ENCODE results near the gene CABP4.

The CABP4 gene

DNA sequence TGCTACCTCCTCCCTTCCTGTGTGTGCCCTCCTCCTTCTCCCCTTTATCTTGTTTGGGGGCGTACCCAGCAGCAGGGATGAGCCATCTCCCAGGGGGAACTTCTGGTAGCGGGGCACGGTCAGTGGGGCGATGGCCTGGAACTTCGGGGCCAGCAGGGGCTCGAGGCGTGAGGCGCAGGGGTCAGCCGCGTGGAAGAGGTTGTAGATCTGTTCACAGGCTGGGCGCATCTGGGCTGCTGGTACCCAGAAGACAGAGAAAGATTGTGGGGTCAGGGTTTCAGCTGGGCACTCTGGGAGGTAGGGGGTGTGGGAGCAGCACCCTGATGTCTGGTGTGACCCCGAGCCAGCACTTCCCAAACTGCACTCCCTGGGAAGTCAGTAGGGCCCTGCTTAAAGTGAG is 41.0 kb downstream of the CABP4 start:
- no peak for DNase-seq (ENCODE audit: low read depth in 2 of 2)

DNA sequence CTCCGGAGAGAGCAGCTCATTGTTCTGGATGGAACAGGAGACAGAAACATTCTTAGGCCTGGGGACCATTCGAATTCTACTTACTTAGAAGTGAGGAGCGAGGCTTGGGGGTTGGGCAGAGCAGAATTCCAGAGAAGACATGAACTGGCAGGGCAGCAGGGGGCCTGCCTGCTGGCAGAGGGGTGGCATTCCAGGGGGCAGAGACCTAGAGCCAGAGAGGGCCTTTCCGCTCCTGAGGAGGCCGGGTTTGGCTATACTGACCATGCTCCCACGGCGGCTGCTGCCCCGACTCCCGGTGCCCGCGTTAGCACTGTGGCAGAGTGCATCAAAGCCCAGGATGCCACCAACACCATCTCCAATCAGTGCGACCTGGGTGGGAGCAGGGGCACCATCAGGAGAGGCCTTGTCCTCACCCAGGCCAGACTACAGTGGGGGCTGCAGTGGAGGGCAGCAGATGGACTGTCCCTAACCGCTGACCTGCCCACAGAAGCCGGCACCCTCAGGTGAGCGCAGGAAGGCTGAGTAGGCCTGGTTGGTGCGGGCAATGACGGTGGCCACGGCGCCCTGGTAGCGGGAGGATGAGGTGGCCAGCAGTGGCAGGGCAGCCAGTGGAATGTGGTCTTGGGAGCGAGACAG is 42.6 kb downstream of the CABP4 start:
- no peak for DNase-seq (ENCODE audit: low read depth in 2 of 2)

DNA sequence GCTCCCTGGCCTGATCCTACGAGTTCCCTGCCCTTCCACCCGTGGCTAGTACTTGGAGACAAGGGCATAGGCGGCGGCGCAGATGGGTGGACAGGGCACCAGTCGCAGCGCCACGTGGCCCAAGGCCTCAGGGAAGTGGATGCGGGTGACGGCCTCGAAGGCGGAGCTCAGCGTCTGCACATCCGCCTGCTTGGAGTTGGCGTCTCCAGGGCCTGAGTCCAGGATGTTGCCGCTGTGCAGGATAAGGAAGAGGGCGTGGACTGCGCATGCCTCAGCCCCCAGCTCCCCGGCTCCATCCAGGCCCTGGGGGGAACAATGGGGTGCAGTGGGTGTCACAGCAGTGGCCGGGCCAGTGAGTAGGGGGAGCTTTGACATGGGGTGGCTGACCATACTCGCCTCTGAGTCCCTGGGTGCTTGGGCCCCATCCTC is 43.4 kb downstream of the CABP4 start:
- DNase-seq (ENCODE audit: low read depth in 2 of 2), result no peak

DNA sequence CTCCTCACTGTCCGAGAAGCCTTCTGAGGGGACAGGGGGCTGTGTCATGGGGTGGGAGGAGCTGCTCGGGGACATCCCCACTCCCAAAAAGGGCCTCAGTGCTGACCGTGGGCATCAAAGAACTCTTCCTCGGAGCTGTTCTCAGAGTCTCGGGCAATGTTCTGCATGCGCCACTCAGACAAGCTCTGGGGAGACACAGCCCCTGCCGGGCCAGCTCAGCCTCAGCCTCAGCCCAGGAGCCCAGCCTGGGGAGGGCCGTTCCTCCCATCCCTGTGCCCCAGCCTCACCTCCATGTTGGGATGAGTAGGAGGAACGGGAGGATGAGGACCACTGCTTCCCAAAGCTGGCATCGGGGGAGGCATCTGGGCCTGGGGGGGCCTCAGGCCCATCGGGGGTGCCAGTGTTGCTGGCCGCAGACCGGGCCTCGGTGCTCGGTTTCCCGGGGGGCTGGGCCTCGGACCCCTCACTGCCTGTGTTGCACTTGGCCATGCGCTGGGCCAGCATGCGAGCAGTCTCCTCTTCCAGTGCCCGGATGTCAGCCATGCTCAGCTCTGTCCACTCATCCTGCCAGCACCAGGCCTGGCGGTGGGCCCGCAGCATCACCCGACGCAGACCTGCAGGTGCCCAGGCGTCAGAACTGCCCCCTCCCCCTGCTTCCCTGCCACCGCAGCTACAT is 44.8 kb downstream of the CABP4 start:
- no peak for DNase-seq (ENCODE audit: low read depth in 2 of 2)

DNA sequence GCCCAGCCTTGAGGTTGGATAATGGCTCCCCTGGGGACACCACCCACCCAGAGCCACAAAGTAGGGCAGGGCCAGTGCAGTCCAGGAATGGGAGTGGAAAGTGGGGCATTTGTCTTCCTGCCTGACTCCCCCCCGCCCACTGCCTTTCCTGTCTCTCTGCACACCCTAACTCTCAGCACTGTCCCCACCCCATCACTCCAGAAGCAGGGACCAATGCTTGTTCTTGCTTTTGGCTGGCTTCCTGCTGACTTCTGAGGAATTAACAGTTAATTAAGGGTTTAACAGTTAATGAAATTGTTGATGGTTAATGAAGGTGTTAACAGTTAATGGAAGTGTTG is 45.3 kb downstream of the CABP4 start:
- DNase-seq (ENCODE audit: low read depth in 2 of 2), result no peak

DNA sequence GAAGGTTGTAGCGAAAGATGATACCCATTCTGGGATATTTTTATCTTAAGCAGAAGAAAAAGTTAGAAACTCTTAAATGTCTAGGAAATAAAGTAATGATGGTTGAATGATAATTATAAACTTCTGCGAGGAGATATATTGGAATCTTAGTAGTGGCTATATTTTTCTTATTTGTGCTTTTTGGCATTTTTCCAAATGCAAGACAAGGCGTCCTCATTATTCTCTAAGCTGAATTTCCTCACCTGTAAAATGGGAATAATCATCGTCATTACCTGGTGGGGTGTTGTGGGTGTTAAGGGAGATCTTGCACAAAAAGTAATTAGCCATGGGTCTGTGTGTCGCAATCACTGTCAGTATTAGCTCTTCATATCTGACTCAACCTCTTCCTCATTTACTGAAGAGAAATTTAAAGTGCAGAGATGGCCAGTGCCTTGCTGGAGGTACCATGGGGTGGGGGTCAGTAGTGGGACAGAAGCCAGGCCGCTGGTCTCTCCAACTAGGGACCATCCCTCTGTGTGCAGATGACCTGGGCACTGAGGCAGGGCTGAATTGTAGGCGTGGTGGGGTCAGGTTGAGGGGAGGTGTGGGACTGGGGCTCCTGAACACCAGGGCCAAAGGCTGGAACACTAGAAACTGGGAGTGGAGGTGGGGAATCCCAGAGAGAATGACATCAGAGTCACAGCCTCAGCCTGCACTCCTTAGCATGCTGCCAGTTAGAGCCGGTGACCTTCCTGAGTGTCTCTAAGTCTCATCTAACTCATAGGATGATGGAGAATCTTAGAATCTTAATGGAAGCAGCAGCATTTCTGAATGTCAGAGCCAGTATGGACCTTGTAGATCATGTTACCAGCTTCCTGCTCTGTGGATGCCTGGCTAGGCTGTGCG is 45.9 kb downstream of the CABP4 start:
- no peak for DNase-seq (ENCODE audit: low read depth in 2 of 2)

DNA sequence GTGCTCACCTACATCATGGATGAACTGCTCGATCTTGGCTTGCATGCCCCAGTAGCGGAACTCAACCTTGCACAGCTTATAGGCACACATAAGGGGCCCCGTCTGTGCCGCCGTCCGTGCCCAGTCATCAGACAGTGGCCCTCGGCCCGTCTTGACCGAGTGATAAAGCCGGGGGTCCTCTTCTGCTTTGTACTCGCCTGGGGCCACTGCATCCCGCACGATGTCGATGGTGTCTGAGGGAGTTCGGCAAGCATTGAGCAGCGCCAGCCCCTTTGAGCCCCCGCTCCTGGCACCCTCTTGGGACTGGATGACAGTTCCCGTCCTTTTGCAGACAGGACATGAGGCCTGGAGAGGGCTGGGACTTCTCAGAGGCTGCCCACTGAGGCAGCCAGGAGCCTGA is 46.7 kb downstream of the CABP4 start:
- no peak for DNase-seq (ENCODE audit: low read depth in 2 of 2)

DNA sequence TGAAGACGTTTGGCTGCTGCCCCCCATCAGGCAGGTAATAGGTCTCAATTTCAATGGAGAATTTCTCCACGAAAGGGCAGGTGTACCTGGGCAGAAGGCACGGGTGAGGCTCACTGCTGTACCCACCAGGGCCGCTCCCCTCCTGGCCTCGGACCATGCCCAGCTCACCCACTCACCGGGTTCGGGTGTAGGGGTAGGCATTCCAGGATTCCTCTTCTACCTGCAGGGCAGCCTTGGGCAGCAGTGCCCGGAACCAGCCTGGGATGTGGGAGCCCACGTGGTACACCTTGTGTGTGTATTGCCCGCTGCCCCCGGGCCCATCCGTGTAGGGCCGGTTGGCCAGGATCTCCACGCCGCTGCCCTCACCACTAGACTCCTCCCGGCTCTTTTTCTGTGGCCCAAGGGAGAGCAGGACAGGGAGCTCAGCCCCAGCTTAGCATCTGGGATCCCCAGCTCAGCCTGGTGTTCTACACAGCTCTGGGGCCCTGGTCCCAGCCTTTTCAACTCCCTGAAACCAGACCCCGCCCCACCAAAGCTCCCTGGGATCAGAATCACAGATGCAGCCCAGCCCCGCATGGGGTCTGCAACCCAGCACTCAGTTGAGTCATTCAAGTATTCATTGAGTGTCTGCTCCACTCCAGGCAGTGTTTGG is 47.3 kb downstream of the CABP4 start:
- DNase-seq (ENCODE audit: low read depth in 2 of 2), result no peak

DNA sequence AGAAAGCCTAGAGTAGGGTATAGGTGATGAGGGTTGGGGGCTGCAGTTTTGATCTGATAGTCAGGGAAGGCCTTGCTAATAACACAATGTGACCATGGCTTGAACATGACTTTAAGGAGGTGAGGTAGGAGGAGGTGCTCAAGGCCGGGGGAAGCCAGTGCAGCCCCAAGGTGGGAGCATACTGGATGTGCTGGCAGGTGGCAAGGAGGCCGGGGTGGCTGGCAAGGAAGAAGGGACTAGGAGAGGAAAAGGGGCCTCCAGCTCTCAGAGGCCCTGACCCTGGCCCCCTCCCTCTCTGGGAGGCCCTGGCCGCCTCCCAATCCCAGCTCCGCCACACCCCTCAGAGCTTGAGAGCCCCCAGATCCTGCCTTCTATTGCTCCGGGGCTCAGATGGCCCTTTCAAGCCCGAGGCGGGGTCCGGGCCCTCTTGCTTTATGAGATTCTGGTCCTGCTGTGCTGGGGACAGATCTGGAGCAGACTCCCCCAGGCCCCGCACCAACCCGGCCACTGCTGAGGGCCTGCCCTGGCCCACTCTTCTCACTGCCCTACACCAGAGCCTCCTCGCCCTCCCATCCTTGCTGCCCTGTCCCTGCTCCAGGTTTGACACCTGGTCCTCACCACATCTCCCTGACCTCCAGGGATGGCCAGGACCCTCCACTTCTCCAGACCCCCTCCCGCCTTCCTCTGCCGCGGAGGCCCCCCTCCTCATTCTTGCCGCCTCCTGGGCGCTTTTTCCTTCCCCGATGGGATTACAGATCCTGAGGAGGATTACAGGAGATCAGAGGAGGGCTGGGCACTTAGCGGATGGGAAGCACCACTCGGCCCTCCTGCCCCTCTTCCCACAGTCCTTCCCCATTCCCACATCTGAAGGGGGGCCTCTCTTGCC is 48.2 kb downstream of the CABP4 start:
- DNase-seq (ENCODE audit: low read depth in 2 of 2), result no peak

DNA sequence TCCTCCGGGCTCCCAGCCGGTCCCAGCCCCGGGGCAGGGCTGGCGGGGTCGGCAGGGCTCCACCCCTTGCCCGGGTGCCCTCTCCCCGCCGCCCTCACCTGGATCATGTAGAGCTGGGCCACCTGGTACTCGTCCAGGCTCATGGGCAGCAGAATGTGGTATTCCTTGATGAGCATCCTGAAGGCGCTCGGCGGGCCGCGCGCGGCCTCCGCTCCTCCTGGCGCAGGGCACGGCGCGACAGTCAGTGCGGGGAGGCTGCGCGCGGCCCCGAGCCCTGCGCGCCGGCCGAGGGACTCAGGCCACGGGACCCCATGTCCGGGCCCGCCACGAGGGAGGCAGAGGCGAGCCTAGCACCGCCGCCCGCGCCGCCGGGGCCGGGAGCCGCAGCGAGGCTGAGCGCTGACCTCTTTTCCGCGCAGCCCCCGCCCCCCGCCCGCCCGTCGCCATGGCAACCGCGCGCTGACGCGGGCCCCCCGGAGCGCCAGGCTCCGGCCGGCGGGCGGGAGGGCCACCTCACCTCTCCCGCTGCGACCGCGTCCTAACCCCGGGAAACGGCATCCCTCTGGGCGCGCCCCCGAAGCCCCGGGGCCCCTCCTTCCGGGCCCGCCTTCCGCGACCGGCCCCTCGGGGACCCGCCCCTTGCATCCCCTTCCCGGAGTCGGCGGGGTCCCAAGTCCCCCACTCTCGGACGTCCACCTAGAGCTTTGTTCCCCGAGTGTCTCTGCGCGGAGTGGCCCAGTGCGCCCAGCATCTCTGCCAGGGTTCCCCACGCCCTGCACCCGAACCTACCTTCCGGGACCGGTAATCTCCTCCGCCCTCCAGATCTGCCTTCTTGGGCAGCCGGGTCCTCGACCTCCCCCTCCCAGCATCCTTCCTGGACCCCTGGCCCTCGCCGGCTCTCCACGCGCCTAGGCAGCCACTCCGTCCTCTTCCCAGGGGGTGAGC is 49.1 kb downstream of the CABP4 start:
- peak in 1 of 2 donors; percentile 48 for DNase-seq (ENCODE audit: low read depth in 2 of 2)

DNA sequence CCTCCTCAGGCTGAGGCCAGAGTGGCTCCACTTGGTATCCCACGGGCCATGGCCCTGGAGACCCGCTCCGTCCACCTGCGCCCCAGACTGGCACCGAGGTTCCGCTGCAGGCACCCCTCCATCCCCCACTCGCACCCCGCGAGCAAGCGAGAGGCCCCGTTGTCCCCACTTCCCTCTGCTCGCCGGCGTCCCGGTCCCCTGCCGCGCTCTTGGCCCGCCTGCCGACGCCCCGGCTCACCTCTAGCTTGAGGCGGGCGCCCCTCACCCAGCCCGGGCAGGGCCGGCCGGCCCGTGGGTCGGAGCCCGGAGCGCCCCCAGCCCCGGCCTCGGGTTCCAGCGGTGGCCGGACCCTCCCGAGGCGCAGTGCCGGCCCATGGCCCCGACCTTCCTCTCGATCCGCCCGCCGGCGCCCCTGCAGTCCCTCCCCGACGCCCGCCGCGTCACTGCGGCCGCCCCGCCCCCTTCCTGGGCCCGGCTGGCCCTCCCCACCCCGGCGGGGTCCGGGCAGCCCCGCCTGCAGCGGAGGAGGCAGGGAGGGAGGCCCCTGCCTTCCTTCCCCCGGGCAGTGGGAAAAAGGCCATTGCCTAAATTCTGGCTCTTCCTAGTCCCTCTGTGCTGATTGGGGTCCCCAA is 49.9 kb downstream of the CABP4 start, which contains the start of gene PITPNM1:
PITPNM1 (minus strand) TSS at position 414 of the 632 bp plus-strand sequence. CDS start 1,183 bp downstream, outside the sequence.
- peak; percentile 74 to 76 for DNase-seq (ENCODE audit: low read depth in 2 of 2)

DNA sequence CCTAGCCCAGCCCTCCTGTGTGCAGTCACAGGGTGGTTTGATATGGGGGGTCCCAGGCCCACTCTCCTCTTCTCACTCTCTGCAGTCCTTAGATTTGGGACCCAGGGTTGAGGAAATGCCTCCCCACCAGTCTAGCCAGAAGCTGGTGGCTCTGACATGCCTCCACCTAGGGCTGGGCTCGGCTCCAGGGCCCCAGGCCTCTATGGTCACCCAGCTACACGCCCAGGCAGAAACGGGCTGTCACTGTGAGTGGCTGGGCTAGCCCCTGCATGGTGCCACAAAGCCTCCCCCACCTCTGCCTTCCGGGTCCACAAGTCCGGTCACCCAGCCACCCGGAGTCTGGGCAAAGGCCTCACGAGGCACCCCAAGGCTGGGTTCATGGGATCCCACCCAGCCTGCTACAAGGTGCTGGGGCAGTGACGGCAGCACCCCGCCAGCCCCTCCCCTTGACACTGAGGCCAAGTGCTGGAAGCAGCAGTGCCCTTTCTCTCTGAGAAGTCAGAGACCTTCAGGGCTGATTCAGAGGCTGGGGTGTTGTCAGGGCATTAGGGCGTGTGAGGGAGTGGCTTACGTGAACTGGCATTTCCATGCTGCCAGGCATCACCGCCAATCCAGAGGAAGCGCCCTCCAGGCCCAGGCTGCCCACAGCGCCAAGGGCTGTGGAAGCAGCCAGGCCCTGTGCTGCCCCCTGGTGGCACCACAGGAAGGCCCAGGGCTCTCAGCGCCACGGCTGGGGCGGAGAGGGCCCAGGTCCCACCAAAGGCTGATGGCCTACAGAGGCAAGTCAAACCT is 50.6 kb downstream of the CABP4 start:
- DNase-seq (ENCODE audit: low read depth in 2 of 2), result peak; percentile 89 to 91

DNA sequence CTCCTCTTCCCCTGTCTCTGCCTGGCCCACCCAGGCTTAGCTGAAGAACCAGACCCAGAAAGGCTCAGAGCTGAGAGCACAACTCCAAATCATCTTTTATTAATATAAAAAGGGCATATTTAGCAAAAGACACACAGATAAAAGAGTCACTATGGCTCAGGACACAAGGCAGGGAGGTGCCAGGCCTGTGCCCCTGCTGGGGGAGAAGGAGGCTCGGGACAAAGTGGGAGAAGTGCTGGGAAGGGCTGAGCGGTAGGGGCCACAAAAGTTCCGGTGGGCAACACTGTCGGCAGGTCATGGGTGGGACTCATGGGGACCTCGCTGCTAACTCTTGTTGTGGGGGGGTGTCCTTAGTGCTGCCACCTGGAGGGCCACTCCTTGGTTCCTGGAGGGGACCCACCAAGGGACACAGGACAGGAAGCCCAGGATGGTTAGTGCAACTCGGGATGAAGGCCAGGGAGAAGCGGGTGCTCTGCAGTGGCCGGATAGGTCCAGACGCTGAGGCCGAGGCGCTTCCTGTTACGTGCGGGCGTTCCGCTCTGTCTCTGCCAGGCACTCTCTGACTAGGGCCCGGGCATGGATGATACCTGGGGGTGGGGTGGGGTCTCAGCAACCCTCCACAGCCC is 51.4 kb downstream of the CABP4 start:
- no peak for DNase-seq (ENCODE audit: low read depth in 2 of 2)

DNA sequence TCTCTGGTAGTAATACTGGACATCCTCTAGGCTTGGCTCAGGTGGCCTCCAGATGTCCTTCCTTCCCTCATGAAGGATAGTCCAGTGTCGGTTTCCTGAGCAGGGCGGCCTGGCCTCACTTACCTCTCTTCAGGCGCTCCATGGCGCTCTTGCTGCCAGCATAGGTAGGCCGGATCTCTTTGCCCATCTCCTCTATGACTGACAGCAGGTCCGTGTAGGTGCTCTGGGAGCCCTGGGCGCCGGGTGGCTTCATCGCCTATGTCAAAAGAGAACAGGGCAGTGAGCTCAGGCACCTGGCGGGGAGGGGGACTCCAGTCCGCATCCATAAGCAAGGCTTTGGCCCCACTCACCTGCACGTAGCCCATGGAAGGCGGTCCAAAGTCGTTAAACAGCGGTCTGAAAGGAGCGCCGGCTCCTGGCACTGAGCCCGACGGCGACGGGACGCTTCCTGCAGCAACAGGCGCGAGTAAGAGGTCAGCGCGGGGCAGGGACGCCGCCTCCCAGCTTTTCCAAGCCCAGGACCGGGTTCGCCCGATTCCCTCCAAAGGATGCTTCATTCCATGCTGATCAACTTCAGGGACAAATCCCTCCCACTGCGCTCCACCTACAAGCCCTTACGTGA is 52.2 kb downstream of the CABP4 start:
- no peak for DNase-seq (ENCODE audit: low read depth in 2 of 2)

DNA sequence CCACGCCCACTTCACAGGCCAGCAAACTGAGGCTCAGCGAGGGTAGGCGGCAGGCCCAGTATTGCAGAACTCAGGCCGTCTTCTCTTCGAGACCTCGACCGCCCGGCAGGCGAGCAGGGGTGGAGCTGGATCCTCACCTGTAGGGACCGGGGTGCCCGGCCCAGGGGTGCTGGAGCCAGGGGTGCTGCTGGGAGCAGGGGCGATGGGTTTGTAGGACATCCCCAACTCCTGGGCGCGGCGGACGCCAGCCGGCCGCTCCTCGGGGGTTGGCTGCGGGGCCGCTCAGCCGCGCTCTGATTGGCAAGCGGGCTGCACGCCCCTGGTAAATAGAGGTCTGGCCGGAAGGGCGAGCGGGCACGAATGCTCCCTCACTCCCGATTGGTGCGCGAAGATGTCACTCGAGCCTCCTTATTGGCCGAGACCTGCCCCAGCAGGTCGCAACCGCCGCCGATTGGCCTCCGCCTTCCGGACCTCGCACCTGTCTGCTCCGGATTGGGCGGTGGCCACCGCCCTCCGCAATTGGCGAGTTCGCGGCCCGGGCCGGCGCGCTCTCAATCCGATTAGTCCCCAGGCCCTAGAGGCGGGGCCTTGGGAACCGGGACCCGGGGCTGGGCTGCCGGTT is 52.8 kb downstream of the CABP4 start, which contains the start of gene CDK2AP2:
CDK2AP2 (minus strand) TSS at position 299 of the 622 bp plus-strand sequence; CDS start at position 219, 80 bp downstream.
- peak; percentile 98 for DNase-seq (ENCODE audit: low read depth in 2 of 2)

DNA sequence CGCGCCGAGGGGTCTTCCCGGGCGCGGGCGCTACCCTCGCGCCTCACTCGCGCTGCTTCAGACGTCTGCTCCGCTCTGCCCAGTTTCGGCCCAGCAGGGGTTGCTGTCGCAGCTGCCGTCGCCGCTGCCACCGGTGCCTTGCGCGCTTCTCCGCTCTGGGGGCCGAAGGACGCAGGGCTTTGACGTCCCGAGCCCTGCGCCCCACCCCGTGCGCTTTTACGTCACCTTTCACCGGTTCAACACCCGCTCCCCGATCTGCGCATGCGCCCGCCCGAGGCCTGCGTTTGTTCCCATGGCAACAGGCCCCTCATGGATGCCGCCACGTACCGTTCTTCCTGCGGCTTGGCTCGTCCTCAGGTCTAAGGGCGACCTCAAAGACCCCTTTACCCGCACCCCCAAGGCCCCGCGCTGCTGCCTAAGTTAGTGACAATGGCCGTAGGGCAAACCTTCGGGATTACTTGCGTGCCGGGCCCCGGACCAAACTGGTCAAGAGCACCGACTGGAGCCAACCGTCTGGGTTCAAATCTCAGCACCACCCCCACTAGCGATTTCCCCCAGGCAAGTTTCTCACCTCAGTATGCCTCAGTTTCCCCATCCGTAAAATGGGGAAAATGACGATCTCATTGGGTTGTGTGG is 53.5 kb downstream of the CABP4 start:
- DNase-seq (ENCODE audit: low read depth in 2 of 2), result peak; percentile 99 to 100

DNA sequence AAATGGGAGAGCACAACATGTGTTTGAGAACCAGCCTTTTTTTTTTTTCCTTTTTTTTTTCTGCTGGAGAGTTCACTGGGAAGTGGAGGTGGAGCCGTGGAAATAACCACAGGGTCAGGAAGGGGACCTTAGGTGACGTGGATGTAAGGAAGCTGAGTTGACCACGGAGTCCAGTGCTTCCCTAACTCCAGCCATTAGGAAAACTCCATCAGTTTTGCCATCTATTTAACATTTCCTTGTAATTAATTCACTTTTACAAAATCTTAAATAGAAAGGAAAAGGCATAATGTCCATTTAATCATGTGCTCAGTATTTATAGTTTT is 54.8 kb downstream of the CABP4 start:
- DNase-seq (ENCODE audit: low read depth in 2 of 2), result no peak
